ENCODE results near the gene NUFIP2. TPM values are rescaled to one million over a fixed set of nuclear protein-coding genes. Genes with fewer than 3 reads are reported as not detected.
"Not testable (repeated sequence)": the region's sequence is repeated elsewhere in the genome, so short reads cannot be mapped to it uniquely, and the experiment has no call there.

Gene NUFIP2
- 10 to 100 TPM; 33.4 to 65.3 (median 43.6) TPM for polyA plus RNA-seq (ENCODE audit: insufficient read length in 4 of 4)

DNA sequence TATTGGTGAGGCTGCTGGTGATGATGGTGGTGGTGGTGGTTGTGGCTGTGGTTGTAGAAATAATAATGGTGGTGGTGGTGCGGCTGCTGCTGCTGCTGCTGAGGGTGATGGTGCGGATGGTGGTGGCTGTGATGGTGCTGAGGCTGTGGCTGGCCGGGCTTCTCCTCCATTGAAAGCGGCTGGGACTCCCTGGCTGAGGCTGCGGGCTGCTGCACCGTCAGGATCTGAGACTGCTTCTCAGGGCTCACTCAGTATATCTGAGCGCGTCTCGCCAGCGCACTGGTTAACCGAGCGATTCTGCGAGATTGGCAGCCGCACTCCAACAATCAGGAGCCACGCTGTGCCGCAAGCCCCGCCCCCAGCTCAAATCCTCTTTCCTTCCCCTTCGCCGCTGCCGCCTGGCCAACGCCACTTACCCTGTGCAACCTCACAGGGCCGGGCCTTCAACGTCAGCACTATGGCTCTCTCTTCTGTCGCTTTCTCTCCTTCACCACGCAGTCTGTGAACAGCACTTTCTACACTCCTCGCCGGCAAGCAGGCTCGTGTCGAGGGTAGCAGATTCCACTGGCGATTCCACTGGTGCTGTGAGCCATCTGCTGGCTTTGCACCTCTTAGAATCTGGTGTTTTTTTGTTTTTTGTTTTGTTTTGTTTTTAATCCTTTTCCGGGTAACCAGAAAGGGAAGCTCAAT lies at the start of gene NUFIP2:
TSS of gene NUFIP2 (minus strand) at position 259 of the 690 bp plus-strand sequence. CDS start at position 170, 89 bp downstream.
- peak; percentile 93 to 98 (median 96) for DNase-seq (ENCODE audit: low read depth in 4 of 4, low spot score in 2 of 4)

DNA sequence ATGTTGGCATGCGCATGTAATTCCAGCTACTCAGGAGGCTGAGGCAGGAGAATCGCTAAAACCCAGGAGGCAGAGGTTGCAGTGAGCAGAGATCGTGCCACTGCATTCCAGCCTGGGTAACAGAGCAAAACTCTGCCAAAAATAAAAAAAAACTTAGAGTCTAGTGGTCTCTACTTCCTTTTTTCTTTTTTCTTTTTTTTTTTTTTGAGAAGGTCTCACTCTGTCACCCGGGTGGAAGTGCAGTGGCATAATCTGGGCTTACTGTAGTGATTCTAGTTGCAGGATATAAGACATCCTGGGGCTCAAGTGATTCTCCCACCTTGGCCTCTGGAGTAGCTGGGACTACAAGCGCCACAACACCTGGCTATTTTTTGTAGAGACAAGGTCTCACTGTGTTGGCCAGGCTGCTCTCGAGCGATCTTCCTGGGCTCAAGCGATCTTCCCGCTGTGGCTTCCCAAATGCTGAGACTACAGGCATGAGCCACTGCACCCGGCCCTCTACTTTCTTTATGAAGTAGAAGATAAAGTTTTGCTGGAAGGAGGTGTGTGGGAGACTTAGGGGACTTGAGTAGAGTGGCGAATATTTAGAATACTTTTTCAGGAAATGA lies 48.3 kb upstream of the NUFIP2 start:
- no peak for DNase-seq (ENCODE audit: low read depth in 4 of 4, low spot score in 2 of 4)

- no peak for DNase-seq (ENCODE audit: low read depth in 4 of 4, low spot score in 2 of 4)
Measured at GRCh38 chr17:29341726-29342125, 47.8 kb upstream of the NUFIP2 start.

- not testable (repeated sequence) for DNase-seq (ENCODE audit: low read depth in 4 of 4, low spot score in 2 of 4)
Measured at GRCh38 chr17:29339016-29339415, 45.1 kb upstream of the NUFIP2 start.

DNA sequence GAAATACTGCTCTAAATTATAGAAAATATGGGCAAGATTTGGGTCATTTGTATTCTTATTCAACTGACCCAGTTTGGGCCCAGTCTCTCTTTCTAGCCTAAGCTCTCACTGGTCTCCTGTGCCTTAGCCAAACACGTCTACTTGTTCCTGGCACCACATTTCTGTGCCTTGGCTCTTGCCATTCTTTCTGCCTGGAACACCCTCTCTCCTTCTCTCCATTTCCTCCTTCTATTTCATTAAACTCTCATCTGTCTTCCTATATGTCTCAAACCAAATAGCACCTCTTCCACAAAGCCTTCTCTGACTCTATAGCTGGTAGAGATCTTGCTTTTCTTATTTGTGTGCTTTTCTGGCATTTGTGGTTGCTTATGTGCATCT lies 37.7 kb upstream of the NUFIP2 start:
- no peak for DNase-seq (ENCODE audit: low read depth in 4 of 4, low spot score in 2 of 4)

- DNase-seq (ENCODE audit: low read depth in 4 of 4, low spot score in 2 of 4): no peak
Measured at GRCh38 chr17:29331075-29331707, 37.2 kb upstream of the NUFIP2 start.

DNA sequence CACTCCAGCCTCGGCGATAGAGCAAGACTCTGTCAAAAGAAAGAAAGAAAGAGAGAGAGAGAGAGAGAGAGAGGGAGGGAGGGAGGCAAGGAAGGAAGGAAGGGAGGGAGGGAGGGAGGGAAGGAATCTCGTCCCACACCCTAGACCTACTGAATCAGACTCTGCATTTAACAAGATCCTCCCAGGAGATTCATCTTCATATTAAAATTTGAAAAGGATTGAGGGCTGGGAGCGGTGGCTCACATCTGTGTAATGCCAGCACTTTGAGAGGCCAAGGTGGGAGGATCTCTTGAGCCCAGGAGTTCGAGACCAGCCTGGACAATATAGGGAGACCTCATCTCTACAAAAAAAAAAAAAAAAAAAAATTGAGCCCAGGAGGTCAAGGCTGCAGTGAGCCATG lies 33.5 kb upstream of the NUFIP2 start:
- DNase-seq (ENCODE audit: low read depth in 4 of 4, low spot score in 2 of 4): no peak

DNA sequence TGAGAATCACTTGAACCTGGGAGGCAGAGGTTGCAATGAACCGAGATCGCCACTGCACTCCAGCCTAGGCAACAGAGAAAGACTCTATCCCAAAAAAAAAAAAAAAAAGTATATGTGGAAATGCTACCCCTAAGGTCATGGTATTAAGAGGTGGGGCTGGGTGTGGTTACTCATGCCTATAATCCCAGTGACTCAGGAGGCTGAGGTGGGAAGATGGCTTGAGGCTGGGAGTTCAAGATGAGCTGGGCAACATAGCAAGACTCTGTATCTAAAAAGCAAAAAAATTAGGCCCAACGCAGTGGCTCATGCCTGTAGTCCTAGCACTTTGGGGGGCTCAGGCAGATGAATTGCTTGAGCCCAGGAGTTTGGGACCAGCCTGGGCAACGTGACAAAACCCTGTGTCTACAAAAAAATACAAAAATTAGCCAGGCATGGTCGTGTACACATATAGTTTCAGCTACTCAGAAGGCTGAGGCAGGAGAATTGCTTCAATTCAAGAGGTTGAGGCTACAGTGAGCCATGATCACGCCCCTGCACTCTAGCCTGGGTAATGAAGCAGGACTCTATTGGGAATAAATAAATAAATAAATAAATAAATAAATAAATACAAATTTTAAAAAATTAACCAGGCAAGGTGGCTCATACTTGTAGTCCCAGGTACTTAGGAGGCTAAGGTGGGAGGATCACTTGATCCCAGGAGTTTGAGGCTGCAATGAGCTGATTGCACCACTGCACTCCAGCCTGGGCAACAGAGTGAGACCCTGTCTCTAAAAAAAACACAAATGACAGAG lies 32.3 kb upstream of the NUFIP2 start:
- DNase-seq (ENCODE audit: low read depth in 4 of 4, low spot score in 2 of 4): no peak

- no peak for DNase-seq (ENCODE audit: low read depth in 4 of 4, low spot score in 2 of 4)
Measured at GRCh38 chr17:29322363-29322762, 28.4 kb upstream of the NUFIP2 start.

DNA sequence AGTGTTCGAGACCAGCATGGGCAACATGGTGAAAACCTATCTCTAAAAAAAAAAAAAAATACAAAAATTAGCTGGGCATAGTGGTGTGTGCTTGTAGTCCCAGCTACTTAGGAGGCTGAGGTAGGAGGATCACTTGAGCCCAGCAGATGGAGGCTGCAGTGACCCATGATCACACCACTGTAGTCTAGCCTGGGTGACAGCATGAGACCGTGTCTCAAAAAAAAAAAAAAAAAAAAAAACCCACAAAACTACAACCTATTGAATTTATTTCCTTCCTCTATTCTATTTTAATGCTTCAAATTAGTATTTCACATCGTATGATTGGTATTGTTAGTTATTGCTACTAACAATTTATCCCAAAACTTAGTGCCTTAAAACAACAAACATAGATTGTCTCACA lies 9.4 kb upstream of the NUFIP2 start:
- no peak for DNase-seq (ENCODE audit: low read depth in 4 of 4, low spot score in 2 of 4)

GRCh38 chr17:29299031-29299430 lies 5.1 kb upstream of the NUFIP2 start:
- no peak for DNase-seq (ENCODE audit: low read depth in 4 of 4, low spot score in 2 of 4)

GRCh38 chr17:29295420-29295819 lies 1.5 kb upstream of the NUFIP2 start:
- DNase-seq (ENCODE audit: low read depth in 4 of 4, low spot score in 2 of 4): no peak

DNA sequence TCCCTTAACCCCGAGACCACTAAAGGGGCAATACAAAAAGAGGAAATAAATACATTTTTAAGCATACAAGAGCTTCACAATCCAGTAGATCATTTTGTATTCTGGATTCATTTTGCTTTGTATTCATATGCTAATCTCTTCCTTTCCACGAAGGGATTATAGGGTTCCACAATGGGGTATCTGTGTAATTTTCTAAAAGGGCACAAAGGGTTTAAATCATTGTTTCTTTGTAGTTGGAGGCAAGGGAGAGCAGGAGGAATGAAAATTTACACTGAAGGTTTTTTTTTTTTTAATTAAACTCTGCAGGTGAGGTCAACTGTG lies 592 bp upstream of the NUFIP2 start:
- DNase-seq (ENCODE audit: low read depth in 4 of 4, low spot score in 2 of 4): no peak

GRCh38 chr17:29292992-29293889 lies 707 bp downstream of the NUFIP2 start:
- DNase-seq (ENCODE audit: low read depth in 4 of 4, low spot score in 2 of 4): peak; percentile 15 to 35 (median 30)

DNA sequence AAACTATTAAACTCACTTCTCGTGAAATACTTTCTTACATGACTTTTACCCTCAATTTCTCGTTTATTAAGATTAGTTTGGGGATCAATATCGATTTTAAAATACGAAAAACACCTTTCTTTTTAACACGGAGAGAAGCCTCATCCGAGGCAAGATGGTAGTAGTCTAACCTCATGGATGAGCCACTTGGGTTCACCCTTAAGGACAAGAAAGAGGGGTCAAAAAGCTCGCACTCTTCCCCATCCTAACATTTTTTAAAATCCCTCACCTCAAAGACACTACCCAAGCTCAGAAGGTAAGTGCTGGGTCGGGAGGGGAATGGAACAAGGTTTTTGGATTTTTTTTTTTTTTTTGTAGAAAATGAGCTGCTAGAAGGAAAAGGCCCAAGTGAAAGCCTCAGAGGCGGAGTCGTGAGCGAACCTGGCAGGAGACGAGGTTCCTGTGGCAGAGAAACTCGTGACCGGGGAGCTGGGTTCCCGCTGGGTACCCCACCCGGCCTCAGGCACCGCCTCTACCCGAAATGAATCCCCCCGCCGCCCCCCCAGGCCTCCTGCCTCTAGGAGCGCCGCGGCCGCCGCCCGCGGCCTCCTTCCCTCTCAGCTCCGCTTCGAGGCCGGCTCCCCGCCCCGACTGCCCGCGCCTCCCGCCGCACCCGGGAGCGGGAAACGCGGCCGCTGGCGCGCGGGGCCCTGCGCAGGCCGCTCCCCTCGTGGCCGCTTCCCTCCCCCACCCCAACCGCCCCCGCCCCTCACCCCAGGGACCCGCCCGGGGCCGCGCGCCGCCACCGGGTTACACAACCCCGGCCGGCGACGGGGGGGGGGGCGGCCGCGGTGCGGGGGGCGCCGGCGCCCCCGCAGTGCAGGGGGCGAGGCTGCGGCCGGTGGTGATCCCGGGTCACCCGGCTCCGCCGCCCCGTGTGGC lies 1.6 kb downstream of the NUFIP2 start:
- DNase-seq (ENCODE audit: low read depth in 4 of 4, low spot score in 2 of 4): peak; percentile 20 to 31 (median 24)

GRCh38 chr17:29291163-29291752 lies 2.7 kb downstream of the NUFIP2 start:
- DNase-seq (ENCODE audit: low read depth in 4 of 4, low spot score in 2 of 4): peak; percentile 52 to 69 (median 54)

DNA sequence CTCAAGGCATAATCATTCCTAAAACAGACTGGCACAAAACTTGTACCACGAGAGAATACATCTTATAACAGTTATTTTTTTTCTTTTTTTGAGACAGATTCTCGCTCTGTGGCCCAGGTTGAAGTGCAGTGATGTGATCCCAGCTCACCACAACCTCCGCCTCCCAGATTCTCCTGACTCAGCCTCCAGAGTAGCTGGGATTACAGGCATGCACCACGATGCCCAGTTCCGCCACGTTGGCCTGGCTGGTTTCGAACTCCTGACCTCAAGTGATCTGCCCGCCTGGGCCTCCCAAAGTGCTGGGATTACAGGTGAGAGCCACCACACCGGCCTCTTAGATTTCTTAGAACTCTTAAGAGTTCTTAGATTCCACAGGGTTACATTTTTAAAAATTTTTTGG lies 4.1 kb downstream of the NUFIP2 start:
- no peak for DNase-seq (ENCODE audit: low read depth in 4 of 4, low spot score in 2 of 4)

DNA sequence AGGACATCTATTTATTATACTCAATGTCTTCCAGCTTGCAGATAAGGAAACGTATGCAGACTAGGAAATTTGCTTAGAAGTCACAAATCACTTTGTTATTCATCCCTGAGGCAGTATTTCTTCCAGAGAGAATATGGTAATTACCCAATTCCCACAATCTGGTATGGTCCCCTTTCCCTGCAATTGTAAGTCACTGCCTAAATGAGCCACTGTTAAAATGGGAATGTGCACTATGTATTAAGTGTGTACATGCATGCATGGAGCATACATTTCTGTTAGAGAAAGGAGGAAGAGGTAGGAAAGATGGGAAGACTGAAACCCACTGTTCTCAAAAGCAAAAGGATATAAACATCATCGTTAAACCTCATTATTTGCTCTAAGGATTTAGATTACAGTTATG lies 10.0 kb downstream of the NUFIP2 start:
- DNase-seq (ENCODE audit: low read depth in 4 of 4, low spot score in 2 of 4): no peak

GRCh38 chr17:29283496-29283895 lies 10.5 kb downstream of the NUFIP2 start:
- no peak for DNase-seq (ENCODE audit: low read depth in 4 of 4, low spot score in 2 of 4)

Data from left renal cortex interstitium (tissue), 4 donors.